ENCODE results near the gene ALK.

Gene ALK

GRCh38 chr2:29401994-29402393 lies 519.4 kb downstream of the ALK start:
- no peak for DNase-seq
- H3K36me3 Mint-ChIP-seq (ENCODE audit: low read depth): no peaks in the 10 kb centered on the region
- no peak for ATAC-seq
- no peaks in the 10 kb centered on the region for H3K9me3 Mint-ChIP-seq
- H3K4me3 Mint-ChIP-seq: no peak overlapping the region
- no peak overlapping the region for H3K27ac Mint-ChIP-seq
- H3K4me1 Mint-ChIP-seq: no peaks in the 10 kb centered on the region
- H3K27me3 Mint-ChIP-seq: no peaks in the 10 kb centered on the region

GRCh38 chr2:29400930-29401653 lies 520.3 kb downstream of the ALK start:
- no peak for DNase-seq
- no peaks in the 10 kb centered on the region for H3K36me3 Mint-ChIP-seq (ENCODE audit: low read depth)
- H3K9me3 Mint-ChIP-seq: no peaks in the 10 kb centered on the region
- no peak overlapping the region for H3K27ac Mint-ChIP-seq
- H3K4me1 Mint-ChIP-seq: no peaks in the 10 kb centered on the region
- peaks cover under 1% of the 10 kb centered on the region for H3K27me3 Mint-ChIP-seq
- ATAC-seq: no peak
- H3K4me3 Mint-ChIP-seq: no peak overlapping the region

- Mint-ChIP-seq H3K4me3 (no peak overlapping the region), H3K9me3 (no peaks in the 10 kb centered on the region), H3K27me3 (peaks cover 8% of the 10 kb centered on the region), H3K4me1 (no peaks in the 10 kb centered on the region), H3K36me3 (ENCODE audit: low read depth) (no peaks in the 10 kb centered on the region), H3K27ac (no peak overlapping the region)
- DNase-seq (no peak), ATAC-seq (no peak)
Observed at GRCh38 chr2:29398384-29399237, 522.8 kb downstream of the ALK start.

GRCh38 chr2:29397713-29398112 lies 523.7 kb downstream of the ALK start:
- Mint-ChIP-seq H3K4me1 (no peaks in the 10 kb centered on the region), H3K27ac (no peak overlapping the region), H3K9me3 (no peaks in the 10 kb centered on the region), H3K4me3 (no peak overlapping the region), H3K36me3 (ENCODE audit: low read depth) (no peaks in the 10 kb centered on the region), H3K27me3 (peaks cover 10% of the 10 kb centered on the region)
- DNase-seq (no peak), ATAC-seq (no peak)

GRCh38 chr2:29397039-29397438 lies 524.3 kb downstream of the ALK start:
- no peaks in the 10 kb centered on the region for H3K36me3 Mint-ChIP-seq (ENCODE audit: low read depth)
- no peak for DNase-seq

GRCh38 chr2:29394981-29395350 lies 526.4 kb downstream of the ALK start:
- ATAC-seq: no peak
- Mint-ChIP-seq H3K36me3 (ENCODE audit: low read depth) (no peaks in the 10 kb centered on the region), H3K9me3 (no peaks in the 10 kb centered on the region), H3K27ac (no peak overlapping the region), H3K4me1 (no peaks in the 10 kb centered on the region), H3K27me3 (peaks cover 10% of the 10 kb centered on the region), H3K4me3 (no peak overlapping the region)
- DNase-seq: no peak

More at GRCh38 chr2:29397039-29397438, 524.3 kb downstream of the ALK start:
- no peaks in the 10 kb centered on the region for H3K4me1 Mint-ChIP-seq
- H3K27ac Mint-ChIP-seq: no peak overlapping the region
- H3K4me3 Mint-ChIP-seq: no peak overlapping the region
- H3K27me3 Mint-ChIP-seq: peaks cover 10% of the 10 kb centered on the region
- no peaks in the 10 kb centered on the region for H3K9me3 Mint-ChIP-seq
- no peak for ATAC-seq

GRCh38 chr2:29394311-29394980 lies 526.9 kb downstream of the ALK start:
- DNase-seq (no peak), ATAC-seq (no peak)
- Mint-ChIP-seq H3K36me3 (ENCODE audit: low read depth) (no peaks in the 10 kb centered on the region), H3K4me1 (no peaks in the 10 kb centered on the region), H3K9me3 (no peaks in the 10 kb centered on the region), H3K27me3 (peaks cover 10% of the 10 kb centered on the region), H3K4me3 (no peak overlapping the region), H3K27ac (no peak overlapping the region)

- Mint-ChIP-seq H3K4me3 (no peak overlapping the region), H3K9me3 (no peaks in the 10 kb centered on the region), H3K27me3 (peaks cover 10% of the 10 kb centered on the region), H3K4me1 (no peaks in the 10 kb centered on the region), H3K27ac (no peak overlapping the region), H3K36me3 (ENCODE audit: low read depth) (no peaks in the 10 kb centered on the region)
- DNase-seq (no peak), ATAC-seq (no peak)
Observed at GRCh38 chr2:29393676-29394075, 527.7 kb downstream of the ALK start.

- no peaks in the 10 kb centered on the region for H3K4me1 Mint-ChIP-seq
- no peaks in the 10 kb centered on the region for H3K36me3 Mint-ChIP-seq (ENCODE audit: low read depth)
- H3K9me3 Mint-ChIP-seq: no peaks in the 10 kb centered on the region
- DNase-seq: no peak
- no peak overlapping the region for H3K4me3 Mint-ChIP-seq
- peaks cover 10% of the 10 kb centered on the region for H3K27me3 Mint-ChIP-seq
- no peak overlapping the region for H3K27ac Mint-ChIP-seq
- ATAC-seq: no peak
Observed at GRCh38 chr2:29392774-29393173, 528.6 kb downstream of the ALK start.

- ATAC-seq: no peak
- Mint-ChIP-seq H3K9me3 (no peaks in the 10 kb centered on the region), H3K4me3 (no peak overlapping the region), H3K27me3 (peaks cover 11% of the 10 kb centered on the region), H3K27ac (no peak overlapping the region), H3K36me3 (ENCODE audit: low read depth) (no peaks in the 10 kb centered on the region), H3K4me1 (no peaks in the 10 kb centered on the region)
- no peak for DNase-seq
Observed at GRCh38 chr2:29390136-29390535, 531.2 kb downstream of the ALK start.

GRCh38 chr2:29389686-29390085 lies 531.7 kb downstream of the ALK start:
- Mint-ChIP-seq H3K4me1 (no peaks in the 10 kb centered on the region), H3K4me3 (no peak overlapping the region), H3K27ac (no peak overlapping the region), H3K36me3 (ENCODE audit: low read depth) (no peaks in the 10 kb centered on the region), H3K9me3 (no peaks in the 10 kb centered on the region), H3K27me3 (peaks cover 8% of the 10 kb centered on the region)
- ATAC-seq (no peak), DNase-seq (no peak)

- Mint-ChIP-seq H3K9me3 (no peaks in the 10 kb centered on the region), H3K36me3 (ENCODE audit: low read depth) (no peaks in the 10 kb centered on the region), H3K4me1 (no peaks in the 10 kb centered on the region), H3K27me3 (peaks cover 4% of the 10 kb centered on the region), H3K27ac (no peak overlapping the region), H3K4me3 (no peak overlapping the region)
- no peak for ATAC-seq
- no peak for DNase-seq
Observed at GRCh38 chr2:29388071-29388470, 533.3 kb downstream of the ALK start.

- Mint-ChIP-seq H3K4me1 (no peaks in the 10 kb centered on the region), H3K27me3 (peaks cover 5% of the 10 kb centered on the region), H3K36me3 (ENCODE audit: low read depth) (no peaks in the 10 kb centered on the region), H3K27ac (no peak overlapping the region), H3K4me3 (no peak overlapping the region), H3K9me3 (no peaks in the 10 kb centered on the region)
- no peak for ATAC-seq
- no peak for DNase-seq
Observed at GRCh38 chr2:29382486-29382885, 538.9 kb downstream of the ALK start.

GRCh38 chr2:29377788-29378187 lies 543.6 kb downstream of the ALK start:
- no peak for ATAC-seq
- Mint-ChIP-seq H3K36me3 (ENCODE audit: low read depth) (no peaks in the 10 kb centered on the region), H3K27me3 (peaks cover 9% of the 10 kb centered on the region)

GRCh38 chr2:29376541-29376940 lies 544.8 kb downstream of the ALK start:
- Mint-ChIP-seq H3K27me3 (peaks cover 7% of the 10 kb centered on the region), H3K9me3 (no peaks in the 10 kb centered on the region), H3K27ac (no peak overlapping the region), H3K36me3 (ENCODE audit: low read depth) (no peaks in the 10 kb centered on the region), H3K4me1 (no peaks in the 10 kb centered on the region), H3K4me3 (no peak overlapping the region)
- DNase-seq (no peak), ATAC-seq (no peak)

More at GRCh38 chr2:29377788-29378187, 543.6 kb downstream of the ALK start:
- no peak overlapping the region for H3K4me3 Mint-ChIP-seq
- H3K9me3 Mint-ChIP-seq: no peaks in the 10 kb centered on the region
- DNase-seq: no peak
- no peak overlapping the region for H3K27ac Mint-ChIP-seq
- H3K4me1 Mint-ChIP-seq: no peaks in the 10 kb centered on the region
